Adrenal gland (tissue), 12 donors: ENCODE measurements around the gene MYCBP2. TPM values are rescaled to one million over a fixed set of nuclear protein-coding genes. Genes with fewer than 3 reads are reported as not detected.

Experiments used
- DNase-seq, 7 donors: peaks; one replicate each; pipeline ENCODE4 v3.0.0-alpha.2; 2019 to 2020
- H3K27ac ChIP-seq, 5 donors: fragments of 200-600 bp; sonication (generic) in 4 of 5; 1 replicate in 3 of 5; 2 replicates in 2 of 5; pipeline versions ENCODE4 v1.5.1 to v1.8.0; 2016 to 2020; ENCODE audit warnings: mild to moderate bottlenecking in 1 of 5
- H3K27me3 ChIP-seq: fragments of 200-600 bp; 2 replicates; pipeline ENCODE4 v1.8.0; 2021
- H3K36me3 ChIP-seq, 2 donors: fragments of 200-600 bp; replicated peaks in 1 of 2; 1 replicate in 1 of 2; 2 replicates in 1 of 2; pipeline versions ENCODE4 v1.5.1 to v1.8.0; 2018 to 2022
- H3K4me1 ChIP-seq, 2 donors: fragments of 200-600 bp; replicated peaks in 1 of 2; 1 replicate in 1 of 2; 2 replicates in 1 of 2; pipeline versions ENCODE4 v1.5.1 to v1.8.0; 2018 to 2021
- H3K4me3 ChIP-seq, 4 donors: fragments of 200-600 bp; sonication (generic) in 3 of 4; one replicate each; pipeline ENCODE4 v1.5.1; 2016 to 2018
- H3K9me3 ChIP-seq, 3 donors: fragments of 200-600 bp; sonication (generic) in 1 of 3; replicated peaks in 1 of 3; 1 replicate in 2 of 3; 2 replicates in 1 of 3; pipeline versions ENCODE4 v1.5.1 to v1.8.0; 2016 to 2021
- POLR2A ChIP-seq, 2 donors: fragments of 450-650 bp; IDR thresholded peaks; one replicate each; pipeline ENCODE4 v1.6.1; 2017; ENCODE audit warnings: antibody characterized with exemption in 2 of 2, mild to moderate bottlenecking in 2 of 2, moderate library complexity in 1 of 2
- WGBS, 4 donors: extraction: QIAGEN DNeasy Blood & Tissue Kit in 2 of 4; methylation state at CpG; one replicate each; pipeline versions ENCODE4 v1.1.5 to v1.1.7; 2013 to 2017; 5-methylcytosine and 5-hydroxymethylcytosine counted together
- intact Hi-C, 2 donors: fragments of 100-400 bp; cut with DNase I; formaldehyde crosslinking; loops; one replicate each; pipeline versions ENCODE4 v1.14.1 to v1.15.0; 2022 to 2023
- polyA plus RNA-seq, 3 donors: library from polyadenylated mRNA; stranded (reverse); fragments of 200-250 nt in 2 of 3; fragments of 350-450 nt in 1 of 3; fragmentation: Illumina TruSeq in 1 of 3; extraction: RNeasy Lipid Tissue Mini Kit (QIAGEN cat#74804) in 1 of 3; gene quantifications; one replicate each; pipeline ENCODE4 v1.2.3, GENCODE V29; 2013 to 2014
- total RNA-seq, 9 donors: library from RNA; depleted of rRNA in 4 of 9; stranded (reverse); fragments of >200 nt in 4 of 9; fragments of 120-200 nt in 1 of 9; fragmentation: NEBNext Ultra II Directional in 1 of 9; extraction: Animal tissue kit (Norgen Biotek cat#: 25700) in 1 of 9; gene quantifications; one replicate each; pipeline versions ENCODE4 v1.1.0 to v1.2.4, GENCODE V29; 2013 to 2023
- TF ChIP-seq, protein P1 (sequence below), 6 experiments: fragments of 450-650 bp in 4 of 6; fragments of 200-600 bp in 2 of 6; sonication (generic) in 1 of 6; IDR thresholded peaks; 1 replicate in 5 of 6; 2 replicates in 1 of 6; pipeline versions ENCODE4 v1.5.1 to v1.8.0; 2016 to 2021; ENCODE audit warnings: antibody characterized with exemption in 6 of 6, mild to moderate bottlenecking in 2 of 6, moderate library complexity in 1 of 6
- donor health status: healthy with polysubstance abuse.
- donor health status: Bipolar disorder and iron deficiency.
- donor health status: DM: yes; HTN: yes; CAD: no.
- donor health status: DM: no; HTN: no; CAD: no.
- donor health status: DM: no; HTN: no; CAD: no.
- donor health status: DM: yes; HTN: yes; CAD: no.

MYCBP2 gene
- total and polyA plus RNA-seq, 12 donors, result 28.7 to 126 (median 68.8) TPM

DNA sequence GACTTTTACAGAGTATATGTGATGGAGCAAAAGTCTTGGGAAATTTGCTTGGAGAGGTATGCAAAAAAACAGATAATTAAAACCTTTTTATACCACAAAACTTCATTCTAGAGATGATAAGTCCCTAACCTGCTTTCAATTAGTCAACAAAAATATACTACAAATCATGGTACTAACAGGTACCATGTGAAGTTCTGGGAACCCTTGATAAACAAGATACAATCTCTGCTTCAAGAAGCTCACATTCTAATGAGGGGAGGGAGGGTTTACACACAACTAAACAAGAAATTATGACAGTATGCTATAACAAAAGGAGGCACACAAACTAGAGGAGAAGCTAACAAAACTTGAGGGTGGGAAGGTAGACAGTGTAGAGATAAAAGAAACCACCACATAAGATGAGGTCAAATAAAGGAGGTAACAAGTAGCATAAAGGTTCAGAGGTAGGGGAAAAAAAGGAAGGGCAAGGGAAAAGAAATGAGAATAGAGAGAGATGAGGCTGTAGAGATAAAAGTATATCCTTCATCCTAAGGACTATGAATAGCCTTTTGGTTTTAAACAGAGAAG lies 91.4 kb downstream of the MYCBP2 start:
- TF ChIP-seq, protein P1, sequence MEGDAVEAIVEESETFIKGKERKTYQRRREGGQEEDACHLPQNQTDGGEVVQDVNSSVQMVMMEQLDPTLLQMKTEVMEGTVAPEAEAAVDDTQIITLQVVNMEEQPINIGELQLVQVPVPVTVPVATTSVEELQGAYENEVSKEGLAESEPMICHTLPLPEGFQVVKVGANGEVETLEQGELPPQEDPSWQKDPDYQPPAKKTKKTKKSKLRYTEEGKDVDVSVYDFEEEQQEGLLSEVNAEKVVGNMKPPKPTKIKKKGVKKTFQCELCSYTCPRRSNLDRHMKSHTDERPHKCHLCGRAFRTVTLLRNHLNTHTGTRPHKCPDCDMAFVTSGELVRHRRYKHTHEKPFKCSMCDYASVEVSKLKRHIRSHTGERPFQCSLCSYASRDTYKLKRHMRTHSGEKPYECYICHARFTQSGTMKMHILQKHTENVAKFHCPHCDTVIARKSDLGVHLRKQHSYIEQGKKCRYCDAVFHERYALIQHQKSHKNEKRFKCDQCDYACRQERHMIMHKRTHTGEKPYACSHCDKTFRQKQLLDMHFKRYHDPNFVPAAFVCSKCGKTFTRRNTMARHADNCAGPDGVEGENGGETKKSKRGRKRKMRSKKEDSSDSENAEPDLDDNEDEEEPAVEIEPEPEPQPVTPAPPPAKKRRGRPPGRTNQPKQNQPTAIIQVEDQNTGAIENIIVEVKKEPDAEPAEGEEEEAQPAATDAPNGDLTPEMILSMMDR (IDR thresholded peaks at IDR 0.05), result no peak
- no peak for TF ChIP-seq POLR2A (IDR thresholded peaks at IDR 0.05)
- H3K4me3 ChIP-seq, result no peak overlapping the region
- H3K4me1 ChIP-seq, result no peaks in the 10 kb centered on the region
- H3K9me3 ChIP-seq, result no peaks in the 10 kb centered on the region
- no peak overlapping the region for H3K27ac ChIP-seq
- H3K36me3 ChIP-seq, result peaks cover 0 to 4% of the 10 kb centered on the region in 2 donors
- no peak for DNase-seq
- no peaks in the 10 kb centered on the region for H3K27me3 ChIP-seq
- intact Hi-C loops, result no loop called here

DNA sequence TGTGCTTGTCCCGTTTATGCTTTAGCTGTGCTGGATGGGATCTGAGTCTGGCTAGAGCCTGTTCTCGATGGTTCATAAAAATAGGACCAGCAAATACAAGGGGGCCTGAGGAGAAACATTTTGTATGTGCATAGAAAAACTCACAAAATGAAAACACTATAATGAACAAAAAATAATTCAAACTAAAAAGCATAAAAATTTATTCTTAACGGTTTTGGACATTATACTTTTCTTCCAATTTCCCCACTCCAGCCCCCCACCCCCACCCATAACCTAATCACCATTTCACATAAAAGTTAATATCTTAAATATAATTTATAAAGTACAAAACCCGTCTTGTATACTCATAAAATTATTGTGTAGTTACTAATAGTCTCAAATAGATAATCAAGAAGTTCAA lies 93.7 kb downstream of the MYCBP2 start:
- Histone ChIP-seq H3K4me1 (no peaks in the 10 kb centered on the region), H3K27ac (no peak overlapping the region), H3K4me3 (no peak overlapping the region), H3K9me3 (no peaks in the 10 kb centered on the region), H3K36me3 (no peaks in the 10 kb centered on the region), H3K27me3 (no peaks in the 10 kb centered on the region)
- WGBS, 4 donors, result 93 to 97% (median 95%) methylated on average over 4 of the region's 4 CpGs
- TF ChIP-seq, protein P1 (IDR thresholded peaks at IDR 0.05), result no peak
- no peak for TF ChIP-seq POLR2A (IDR thresholded peaks at IDR 0.05)
- no peak for DNase-seq
- intact Hi-C loops, result no loop called here

- WGBS, 4 donors, result 88 to 95% (median 93%) methylated on average over 5 of the region's 5 CpGs
- TF ChIP-seq, protein P1 (IDR thresholded peaks at IDR 0.05), result no peak
- no peak for TF ChIP-seq POLR2A (IDR thresholded peaks at IDR 0.05)
- Histone ChIP-seq H3K27ac (no peak overlapping the region), H3K9me3 (no peaks in the 10 kb centered on the region), H3K4me3 (no peak overlapping the region), H3K4me1 (no peaks in the 10 kb centered on the region), H3K36me3 (no peaks in the 10 kb centered on the region), H3K27me3 (no peaks in the 10 kb centered on the region)
- no peak for DNase-seq
- intact Hi-C loops, result no loop called here
These were observed 96.3 kb downstream of the MYCBP2 start for GRCh38 chr13:77230560-77230959.

DNA sequence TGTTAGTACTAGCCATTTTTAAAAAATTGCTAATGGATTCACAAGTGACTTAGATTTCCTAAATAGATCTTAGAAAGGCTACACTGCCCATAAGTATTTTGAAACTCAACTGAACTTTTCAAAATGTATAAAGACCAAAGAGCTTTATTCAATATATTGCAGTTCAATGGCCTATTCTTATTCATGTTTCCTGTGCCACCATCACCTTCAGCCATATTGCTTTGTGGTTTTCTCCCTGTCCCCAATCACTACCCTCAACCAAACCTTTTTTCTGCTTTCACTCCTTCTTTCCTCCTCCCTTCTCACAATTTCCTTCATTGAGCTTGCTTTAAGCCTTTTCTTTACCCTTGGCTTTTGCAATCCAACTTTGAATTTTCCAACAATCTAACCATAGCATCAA lies 100.9 kb downstream of the MYCBP2 start:
- Histone ChIP-seq H3K27me3 (no peaks in the 10 kb centered on the region), H3K4me3 (no peak overlapping the region), H3K27ac (no peak overlapping the region), H3K4me1 (no peaks in the 10 kb centered on the region), H3K36me3 (no peaks in the 10 kb centered on the region), H3K9me3 (no peaks in the 10 kb centered on the region)
- intact Hi-C loops, result no loop called here
- no peak for DNase-seq
- TF ChIP-seq POLR2A (IDR thresholded peaks at IDR 0.05), result no peak

GRCh38 chr13:77222909-77223308 lies 104.0 kb downstream of the MYCBP2 start:
- intact Hi-C loops, result no loop called here
- 88 to 97% (median 93%) methylated on average over 3 of the region's 3 CpGs for WGBS, 4 donors
- no peaks in the 10 kb centered on the region for H3K36me3 ChIP-seq
- H3K27ac ChIP-seq, result no peak overlapping the region
- TF ChIP-seq POLR2A (IDR thresholded peaks at IDR 0.05), result no peak
- TF ChIP-seq, protein P1 (IDR thresholded peaks at IDR 0.05), result no peak
- H3K27me3 ChIP-seq, result no peaks in the 10 kb centered on the region
- H3K4me3 ChIP-seq, result no peak overlapping the region
- H3K4me1 ChIP-seq, result no peaks in the 10 kb centered on the region
- no peak for DNase-seq
- H3K9me3 ChIP-seq, result no peaks in the 10 kb centered on the region
